GM21528 (cell line): ENCODE data around the gene NOS1.
"Not testable (repeated sequence)": the region's sequence is repeated elsewhere in the genome, so short reads cannot be mapped to it uniquely, and the experiment has no call there.

Experiments used
- ATAC-seq: cut with Tn5 transposase; IDR thresholded peaks from one replicate; pipeline ENCODE4 v1.9.1; 2021; ENCODE audit warnings: mild to moderate bottlenecking, moderate library complexity; ENCODE audit not compliant: unreplicated experiment, low FRiP score

The NOS1 gene

DNA sequence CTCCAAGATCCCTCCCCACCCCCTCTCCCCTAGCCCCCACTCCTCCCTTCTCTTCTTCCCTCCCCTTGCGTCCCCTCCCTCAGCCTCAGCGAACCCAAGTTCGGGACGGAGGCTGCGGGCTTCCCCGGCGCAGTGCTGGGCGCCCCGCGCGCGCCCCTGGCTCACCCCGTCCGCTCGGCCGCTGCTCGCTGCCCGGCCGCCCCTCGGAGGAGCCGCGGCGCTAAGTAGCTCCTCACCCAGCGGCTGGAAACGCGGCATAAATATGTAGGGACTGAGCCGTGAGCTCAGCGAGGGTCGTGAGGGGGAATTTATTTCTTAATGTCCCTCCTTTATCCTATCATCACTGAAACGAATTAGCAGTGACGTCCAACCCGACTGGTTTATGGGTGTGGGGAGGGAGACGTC is at the start of gene NOS1:
Gene NOS1, minus strand, starts transcription at position 280 of the 405 bp plus-strand sequence. CDS start 30,557 bp downstream, outside the sequence.
- ATAC-seq = no peak

DNA sequence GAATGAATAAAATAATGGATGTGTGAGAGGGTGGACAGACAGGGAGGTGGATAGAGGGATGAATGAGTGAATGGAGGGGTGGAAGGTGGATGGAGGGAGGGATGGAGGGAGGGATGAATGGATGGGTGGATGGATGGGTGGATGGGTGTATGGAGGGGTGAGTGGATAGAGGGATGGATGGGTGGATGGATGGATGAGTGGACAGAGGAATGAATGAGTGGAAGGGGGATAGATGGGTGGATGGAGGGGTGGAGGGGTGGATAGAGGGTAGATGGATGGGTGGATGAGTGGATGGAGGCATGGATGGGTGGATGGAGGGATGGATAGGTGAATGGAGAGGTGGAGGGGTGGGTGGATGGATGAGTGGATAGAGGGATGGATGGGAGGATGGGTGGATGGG is 47.9 kb upstream of the NOS1 start:
- no peak for ATAC-seq

DNA sequence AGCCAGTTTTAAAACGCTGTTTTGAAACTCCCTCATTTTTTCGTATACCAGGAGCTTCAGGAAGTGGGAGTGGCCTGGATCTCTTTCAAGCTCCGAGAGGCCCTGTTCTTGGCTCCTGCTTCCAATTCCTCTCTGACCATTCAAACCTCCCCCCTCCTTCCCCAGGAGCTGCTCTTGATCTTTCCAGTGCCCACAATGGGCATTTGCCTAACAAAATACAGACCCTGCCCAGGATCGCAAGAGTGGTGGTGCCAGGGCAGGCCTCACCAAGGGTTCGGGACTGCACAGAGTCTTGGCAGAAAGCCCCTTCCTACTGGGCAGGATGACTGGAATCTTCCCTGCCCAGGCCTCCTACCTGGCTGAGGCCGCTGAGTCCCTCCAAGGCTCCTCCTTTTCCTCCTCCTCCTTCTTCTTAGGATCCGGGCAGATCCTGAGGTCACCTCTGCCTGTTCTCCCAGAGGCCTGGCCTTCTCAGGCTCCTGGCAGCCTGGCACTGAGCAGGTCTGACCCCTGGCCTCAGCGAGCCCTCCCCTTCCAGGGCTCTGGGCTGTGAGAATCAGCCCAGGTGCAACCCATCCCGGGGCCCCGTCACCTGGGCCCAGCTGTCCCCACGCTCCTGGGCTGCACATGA is 46.9 kb upstream of the NOS1 start:
- no peak for ATAC-seq

- ATAC-seq = no peak
These were observed 43.5 kb upstream of the NOS1 start for GRCh38 chr12:117404940-117405339.

DNA sequence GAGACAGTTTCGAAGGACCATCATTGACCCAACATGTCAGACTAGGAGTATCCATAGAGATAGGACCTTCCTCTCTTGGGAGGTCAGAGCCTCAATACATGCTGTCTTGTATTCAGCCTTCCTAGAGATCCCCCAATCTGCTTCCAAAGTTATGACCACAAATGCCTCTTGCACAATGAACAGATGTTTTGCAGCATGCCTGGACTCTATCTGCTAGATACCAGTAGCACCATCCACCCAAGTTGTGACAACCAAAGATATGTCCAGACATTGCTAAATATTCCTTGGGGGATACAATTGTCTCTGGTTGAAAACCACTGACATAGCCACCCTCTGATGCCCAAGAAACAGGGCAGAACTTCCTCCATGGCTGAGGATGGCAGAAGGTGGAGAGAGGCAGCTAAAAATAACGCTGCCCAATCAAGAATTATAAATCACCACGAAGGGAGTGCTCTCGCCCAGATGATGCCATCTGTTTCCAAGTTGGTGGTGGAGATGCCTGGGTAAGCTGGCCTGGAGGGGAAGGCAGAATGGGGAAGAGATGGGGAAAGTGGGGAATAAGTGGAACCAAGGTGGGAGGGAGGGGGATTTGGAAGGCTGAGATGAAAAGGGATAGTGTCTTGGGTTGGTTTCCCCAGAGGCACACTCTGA is 42.9 kb upstream of the NOS1 start:
- no peak for ATAC-seq

GRCh38 chr12:117403586-117404139 is 42.2 kb upstream of the NOS1 start:
- ATAC-seq = no peak

DNA sequence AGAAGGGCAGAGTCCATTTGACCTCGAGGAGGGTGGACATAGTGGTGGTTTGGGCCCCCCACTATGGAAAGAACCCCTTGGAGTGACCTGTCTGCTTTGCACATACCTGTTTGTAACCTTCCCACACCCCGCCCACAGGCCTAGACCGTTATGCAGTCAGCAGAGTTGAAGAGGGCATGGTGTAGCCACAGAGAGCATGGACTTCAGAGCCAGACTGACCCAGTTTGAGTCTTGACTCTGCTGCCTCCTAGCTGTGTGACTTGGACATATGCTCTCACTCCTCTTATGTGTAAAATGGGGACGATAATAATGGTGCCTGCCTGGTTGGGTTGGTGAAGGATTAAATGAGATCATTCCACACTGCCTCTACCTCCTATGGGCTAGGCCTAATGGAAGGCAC is 40.9 kb upstream of the NOS1 start:
- ATAC-seq = no peak

GRCh38 chr12:117400912-117401311 is 39.5 kb upstream of the NOS1 start:
- no peak for ATAC-seq

- not testable (repeated sequence) for ATAC-seq
These were observed 37.1 kb upstream of the NOS1 start for GRCh38 chr12:117398482-117398881.

- no peak for ATAC-seq
These were observed 34.3 kb upstream of the NOS1 start for GRCh38 chr12:117395766-117396165.

DNA sequence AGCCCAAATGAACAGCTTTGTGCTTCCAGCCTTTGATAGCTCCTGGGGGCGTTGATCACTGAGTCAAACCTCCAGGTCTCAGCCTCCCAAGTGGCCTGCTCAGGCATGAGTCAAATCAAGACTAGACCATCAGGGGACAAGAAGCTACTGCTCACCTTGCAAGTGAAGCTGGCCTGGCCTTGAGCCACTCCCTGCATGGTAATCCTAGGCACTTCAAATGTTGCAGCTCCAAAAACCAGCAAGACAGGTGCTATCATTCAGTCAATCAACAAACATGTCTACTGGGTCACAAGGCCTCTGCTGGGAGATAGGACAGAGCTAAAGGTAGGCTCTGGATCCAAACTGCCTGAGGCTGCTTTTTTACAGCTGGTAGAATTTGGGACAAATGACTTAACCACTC is 33.1 kb upstream of the NOS1 start:
- no peak for ATAC-seq

GRCh38 chr12:117393656-117394055 is 32.2 kb upstream of the NOS1 start:
- ATAC-seq = no peak

- ATAC-seq = no peak
These were observed 29.4 kb upstream of the NOS1 start for GRCh38 chr12:117390866-117391265.

GRCh38 chr12:117388951-117389446 is 27.6 kb upstream of the NOS1 start:
- no peak for ATAC-seq

DNA sequence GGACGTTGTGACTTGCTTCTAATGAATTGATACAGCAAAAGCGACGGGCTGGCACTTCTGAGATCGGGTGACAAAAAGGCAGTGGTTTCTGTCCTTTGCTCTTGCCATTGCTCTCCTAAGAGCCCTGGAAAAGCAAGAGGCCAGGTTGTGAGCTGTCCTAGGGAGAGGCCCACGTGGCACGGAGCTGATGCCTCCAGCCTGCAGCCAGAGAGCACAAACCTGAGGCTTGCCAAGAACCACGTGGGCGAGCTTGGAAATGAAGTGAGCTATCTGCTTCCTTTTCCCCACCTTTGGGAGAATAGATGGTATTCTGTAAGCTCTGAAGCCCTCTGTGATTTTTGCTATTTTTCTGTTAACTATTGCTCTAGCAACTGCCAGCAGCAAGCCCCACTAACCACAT is 26.4 kb upstream of the NOS1 start:
- ATAC-seq = no peak

- ATAC-seq = no peak
These were observed 23.3 kb upstream of the NOS1 start for GRCh38 chr12:117384735-117385134.

GRCh38 chr12:117380083-117380482 is 18.7 kb upstream of the NOS1 start:
- no peak for ATAC-seq

DNA sequence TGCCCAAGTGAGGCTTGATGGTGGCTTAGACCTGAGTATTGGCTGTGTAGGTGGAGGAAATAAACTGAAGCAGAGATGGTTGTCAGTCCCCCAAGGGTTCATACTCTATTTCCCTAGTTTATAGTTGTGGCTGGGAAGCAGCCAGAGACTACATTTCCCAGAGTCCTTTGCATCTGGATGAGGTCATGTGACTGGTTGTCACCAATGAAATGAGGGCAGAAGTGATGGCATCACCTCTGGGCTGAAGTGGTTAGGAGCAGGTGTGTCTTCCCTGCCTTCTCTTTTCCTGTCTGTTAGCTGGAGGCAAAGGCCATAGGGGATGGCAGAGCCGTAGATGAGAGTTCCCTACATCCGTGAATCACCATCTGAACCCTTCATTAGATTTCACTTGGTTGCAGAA is 16.3 kb upstream of the NOS1 start:
- no peak for ATAC-seq

DNA sequence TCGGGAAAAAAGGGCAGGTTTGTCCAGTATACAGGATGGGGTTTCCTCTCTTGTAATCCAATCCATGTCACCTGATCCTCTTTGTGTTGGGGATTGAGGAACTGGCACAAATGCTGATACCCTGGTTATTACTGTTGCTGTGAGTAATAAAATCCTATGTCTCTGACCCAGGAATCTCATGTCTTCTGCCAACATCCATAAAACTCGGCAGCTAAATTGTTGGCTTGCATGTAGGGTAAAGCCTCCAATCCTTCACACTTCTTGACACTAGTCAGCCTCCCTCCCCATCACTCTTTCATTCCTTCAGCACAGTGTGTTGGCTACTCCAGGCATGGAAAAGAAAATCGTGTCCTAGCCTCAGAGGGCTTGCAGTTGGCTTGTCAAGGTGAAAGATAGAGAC is 9.2 kb upstream of the NOS1 start:
- ATAC-seq = no peak

DNA sequence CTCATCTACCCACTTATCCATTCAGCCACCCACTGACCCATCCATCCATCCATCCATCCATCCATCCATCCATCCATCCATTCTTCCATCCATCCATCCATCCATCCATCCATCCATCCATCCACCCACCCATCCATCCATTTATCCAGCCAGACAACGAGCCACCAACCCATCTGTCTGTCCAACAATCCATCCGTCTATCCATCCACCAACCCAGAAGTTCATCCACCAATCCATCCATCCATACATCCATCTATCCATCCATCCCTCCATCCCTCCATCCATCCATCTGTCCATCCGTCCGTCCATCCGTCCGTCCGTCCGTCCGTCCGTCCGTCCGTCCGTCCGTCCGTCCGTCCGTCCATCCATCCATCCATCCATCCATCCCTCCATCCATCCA is 8.6 kb upstream of the NOS1 start:
- ATAC-seq = not testable (repeated sequence)

DNA sequence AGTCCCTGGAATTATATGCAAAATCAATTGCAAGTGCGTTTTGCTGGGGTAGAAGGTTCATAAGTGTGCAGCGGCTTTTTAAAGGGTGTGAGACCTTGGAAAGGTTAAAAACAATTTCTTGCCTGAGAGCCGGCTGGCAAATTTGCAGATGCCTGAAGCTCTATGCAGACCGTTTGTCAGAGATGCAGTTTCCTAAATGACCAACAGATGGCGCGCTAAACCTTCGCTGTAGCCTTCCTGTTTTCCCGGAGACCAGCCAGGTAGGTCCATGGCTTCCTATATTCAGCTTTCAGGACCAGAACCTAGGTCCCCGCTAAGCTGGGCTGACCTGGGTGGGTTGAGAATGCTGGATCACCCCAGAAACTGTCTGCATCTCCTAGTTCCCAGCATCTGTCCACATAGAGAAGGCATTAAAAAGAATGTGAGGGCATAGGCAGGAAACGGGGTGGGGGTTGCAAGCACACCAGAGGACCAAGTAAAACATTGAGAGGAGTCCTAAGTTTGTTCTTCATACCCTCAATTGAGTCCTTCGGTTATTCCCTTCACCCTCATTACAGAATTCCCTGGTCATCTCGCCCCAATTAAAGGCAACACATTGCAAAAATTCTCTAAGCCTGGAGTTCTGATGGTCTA is 5.7 kb upstream of the NOS1 start:
- ATAC-seq = no peak
